ENCODE data around the gene PTCH1.
A peak's percentile ranks its signal among the peaks of the same experiment; 100 is the strongest.

PTCH1 gene

DNA sequence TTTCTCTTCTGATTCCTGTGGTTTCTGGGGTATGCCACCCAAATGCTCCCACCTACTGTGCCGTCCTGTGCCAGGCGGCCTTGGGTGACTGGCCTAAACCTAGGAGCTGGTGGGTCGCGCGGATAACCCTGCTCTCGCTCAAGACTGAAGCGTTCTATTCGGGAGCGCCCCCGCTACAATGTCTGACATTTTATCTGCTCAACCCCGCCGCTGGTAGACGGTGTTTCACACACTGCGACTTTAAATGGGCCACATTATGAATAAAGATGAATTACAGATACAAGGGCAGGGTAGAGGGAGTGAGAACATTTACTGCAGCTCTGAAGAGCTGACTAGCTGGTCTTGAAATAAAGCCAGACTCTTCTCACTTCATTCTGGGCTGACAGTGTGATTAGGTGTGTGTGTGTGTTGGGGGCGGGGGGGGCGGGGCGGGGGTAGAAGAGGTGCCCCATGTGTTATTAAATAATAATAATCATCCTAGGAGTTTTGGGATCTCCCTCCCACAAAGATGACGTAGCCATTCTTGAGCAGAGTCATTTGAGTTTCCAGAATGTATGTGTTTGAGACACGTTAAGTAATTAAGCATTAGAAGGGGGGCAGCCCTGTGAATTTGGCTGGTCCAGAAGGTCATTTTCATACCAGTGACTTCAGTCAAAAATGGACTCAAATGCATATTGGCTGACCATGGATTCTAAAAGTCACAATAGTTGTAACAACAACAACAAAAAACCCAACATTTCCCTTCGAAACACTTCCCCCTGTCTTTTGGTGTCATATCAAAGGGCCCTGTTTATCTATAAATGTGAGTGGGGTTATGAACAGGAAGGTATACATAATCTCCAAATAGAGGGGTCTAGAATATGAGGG, 1.0 kb upstream of the PTCH1 start:
- peak overlapping the region; percentile 15 for H3K4me3 Mint-ChIP-seq
- H3K4me1 Mint-ChIP-seq = peaks cover 19% of the 10 kb centered on the region
- H3K27ac Mint-ChIP-seq = no peak overlapping the region
- H3K9me3 Mint-ChIP-seq = peaks cover 5% of the 10 kb centered on the region
- H3K27me3 Mint-ChIP-seq = peaks cover 2% of the 10 kb centered on the region
- peaks cover 3% of the 10 kb centered on the region for H3K36me3 Mint-ChIP-seq

DNA sequence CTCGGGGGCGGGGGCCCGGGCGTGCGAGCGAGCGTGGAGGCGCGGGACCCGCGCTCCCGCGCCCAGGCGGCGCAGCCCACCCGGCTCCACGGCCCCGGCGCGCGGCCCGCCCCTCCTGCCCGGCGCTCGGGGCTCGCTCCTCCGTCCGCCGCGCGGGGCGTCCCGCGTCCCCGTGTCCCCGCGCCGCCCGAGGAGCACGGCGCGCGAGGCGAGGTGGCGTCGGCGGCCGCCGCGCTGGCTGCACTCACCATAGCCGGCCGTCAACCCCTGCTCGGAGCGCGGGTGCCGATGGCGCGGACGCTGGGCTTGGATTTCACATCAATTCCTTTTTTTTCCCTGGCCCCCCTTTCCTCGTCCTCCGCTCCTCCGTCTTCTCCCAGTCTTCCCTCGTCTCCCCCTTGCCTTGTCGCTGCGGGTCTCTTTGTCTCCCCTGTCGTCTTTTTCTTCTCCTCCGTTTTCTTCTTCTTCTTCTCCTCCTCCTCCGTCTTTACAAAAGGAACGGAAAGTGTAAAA, 494 bp downstream of the PTCH1 start:
- Mint-ChIP-seq H3K27ac (peak overlapping the region; percentile 96), H3K4me3 (peak overlapping the region; percentile 100), H3K4me1 (peaks cover 30% of the 10 kb centered on the region), H3K9me3 (peaks cover 5% of the 10 kb centered on the region), H3K27me3 (peaks cover 2% of the 10 kb centered on the region), H3K36me3 (peaks cover 3% of the 10 kb centered on the region)

DNA sequence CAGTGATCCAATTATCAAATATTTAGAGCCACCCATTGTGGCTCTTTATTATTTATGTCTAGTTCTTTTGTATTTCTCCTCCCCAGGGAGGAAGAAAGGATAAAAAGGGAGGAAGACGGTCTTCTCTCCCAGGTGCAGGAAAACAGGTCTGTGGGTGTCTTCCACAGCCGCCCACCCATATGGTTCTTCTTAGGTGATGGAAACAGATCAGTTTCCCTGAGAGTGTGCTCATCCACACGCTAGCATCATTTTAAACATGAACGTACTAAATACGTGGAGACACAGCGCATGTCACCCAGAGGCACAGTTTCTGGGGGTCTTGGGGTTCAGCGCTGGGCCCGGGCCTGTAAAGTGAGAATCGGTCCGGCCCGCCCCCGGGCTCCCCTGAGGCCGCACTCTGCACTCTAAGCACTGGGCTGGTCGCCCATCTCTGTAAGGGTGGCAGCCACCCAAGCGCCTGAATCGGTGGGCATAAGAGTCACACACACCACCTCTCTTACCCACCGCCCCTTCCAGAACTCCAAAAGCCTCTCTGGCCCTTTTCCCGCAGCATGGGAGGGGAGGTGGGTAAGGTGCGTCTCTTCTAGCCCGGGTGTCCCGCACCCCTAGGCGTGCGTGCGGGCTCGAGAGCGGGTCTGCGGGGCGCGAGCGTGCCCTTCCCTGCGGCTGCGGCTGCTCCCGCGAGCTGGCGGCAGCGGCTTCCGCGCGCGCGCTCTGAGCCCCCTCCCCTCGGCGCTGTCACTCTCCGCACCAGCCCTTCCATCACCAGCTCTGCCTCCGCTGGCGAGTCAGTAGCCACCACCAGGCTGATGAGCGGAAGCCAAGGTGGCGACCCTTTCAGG, 1.3 kb downstream of the PTCH1 start:
- peaks cover 2% of the 10 kb centered on the region for H3K27me3 Mint-ChIP-seq

DNA sequence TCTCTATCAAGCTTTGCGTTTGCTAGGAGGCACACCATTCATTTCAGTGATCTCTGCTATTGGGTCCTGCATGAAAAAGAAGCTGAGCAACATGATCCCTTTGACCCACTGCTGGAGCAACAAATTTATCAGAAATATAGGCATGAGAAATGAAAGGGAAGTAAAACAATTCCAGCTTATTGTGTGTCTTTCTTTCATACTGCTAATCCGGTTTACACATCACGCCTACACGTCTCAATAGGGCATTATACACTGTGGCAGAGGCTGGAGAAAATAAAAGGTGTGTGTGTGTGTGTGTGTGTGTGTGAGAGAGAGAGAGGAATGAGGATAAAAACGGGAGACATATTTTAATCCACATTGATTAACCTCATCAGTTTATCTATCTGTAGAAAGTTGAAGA, 2.4 kb downstream of the PTCH1 start:
- Mint-ChIP-seq H3K4me1 (peaks cover 37% of the 10 kb centered on the region), H3K27me3 (peaks cover 2% of the 10 kb centered on the region), H3K27ac (no peak overlapping the region)

More for the DNA sequence above, 1.3 kb downstream of the PTCH1 start:
- no peak overlapping the region for H3K27ac Mint-ChIP-seq
- H3K4me3 Mint-ChIP-seq = peak overlapping the region; percentile 70
- peaks cover 3% of the 10 kb centered on the region for H3K36me3 Mint-ChIP-seq
- peaks cover 5% of the 10 kb centered on the region for H3K9me3 Mint-ChIP-seq
- peaks cover 30% of the 10 kb centered on the region for H3K4me1 Mint-ChIP-seq

DNA sequence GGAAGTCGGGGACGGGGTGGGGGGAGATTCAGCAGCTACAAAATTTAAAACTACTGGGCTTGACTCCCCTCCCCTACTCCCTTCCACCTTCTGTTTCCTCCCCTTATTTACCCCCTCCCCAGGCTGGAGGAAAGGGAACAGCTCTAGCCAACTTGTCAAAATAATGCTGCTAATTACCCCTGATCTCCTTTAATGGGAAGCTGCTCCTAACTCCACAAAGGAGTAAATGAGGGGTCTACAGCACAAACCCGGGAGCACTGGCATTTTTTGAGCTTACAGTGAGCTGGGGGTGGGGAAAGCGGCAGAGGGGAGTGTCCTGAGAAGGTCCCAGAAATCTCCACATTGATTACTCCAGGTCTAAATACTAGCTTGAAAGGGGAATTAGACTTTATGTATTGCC, 3.1 kb downstream of the PTCH1 start:
- Mint-ChIP-seq H3K4me1 (peaks cover 39% of the 10 kb centered on the region), H3K36me3 (peaks cover 1% of the 10 kb centered on the region), H3K9me3 (no peaks in the 10 kb centered on the region), H3K4me3 (no peak overlapping the region), H3K27ac (no peak overlapping the region), H3K27me3 (peaks cover 2% of the 10 kb centered on the region)

More for the DNA sequence above, 2.4 kb downstream of the PTCH1 start:
- H3K9me3 Mint-ChIP-seq = no peaks in the 10 kb centered on the region
- H3K36me3 Mint-ChIP-seq = peaks cover 1% of the 10 kb centered on the region
- peak overlapping the region; percentile 38 for H3K4me3 Mint-ChIP-seq

DNA sequence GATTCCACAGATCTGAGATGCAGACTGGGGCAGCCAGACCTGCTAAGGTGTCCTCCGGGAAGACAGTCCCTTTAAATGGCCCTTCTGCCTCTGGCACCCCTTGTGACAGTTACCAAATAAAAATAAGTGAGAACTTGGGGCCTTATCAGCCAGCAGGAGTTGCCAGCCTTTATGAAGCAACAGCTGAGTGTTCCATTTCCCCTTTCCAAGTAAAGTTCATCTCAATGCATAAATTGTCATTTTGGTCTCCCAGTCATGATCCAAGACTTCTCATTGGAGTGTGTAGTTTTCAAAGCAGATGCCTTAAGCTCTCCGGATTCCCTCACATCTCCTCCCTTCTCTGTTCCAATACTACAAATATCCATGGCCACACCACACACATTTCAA, 4.1 kb downstream of the PTCH1 start:
- Mint-ChIP-seq H3K4me3 (peak overlapping the region; percentile 89), H3K36me3 (peaks cover 3% of the 10 kb centered on the region), H3K9me3 (no peaks in the 10 kb centered on the region), H3K27ac (no peak overlapping the region), H3K4me1 (peaks cover 41% of the 10 kb centered on the region), H3K27me3 (peaks cover 2% of the 10 kb centered on the region)

DNA sequence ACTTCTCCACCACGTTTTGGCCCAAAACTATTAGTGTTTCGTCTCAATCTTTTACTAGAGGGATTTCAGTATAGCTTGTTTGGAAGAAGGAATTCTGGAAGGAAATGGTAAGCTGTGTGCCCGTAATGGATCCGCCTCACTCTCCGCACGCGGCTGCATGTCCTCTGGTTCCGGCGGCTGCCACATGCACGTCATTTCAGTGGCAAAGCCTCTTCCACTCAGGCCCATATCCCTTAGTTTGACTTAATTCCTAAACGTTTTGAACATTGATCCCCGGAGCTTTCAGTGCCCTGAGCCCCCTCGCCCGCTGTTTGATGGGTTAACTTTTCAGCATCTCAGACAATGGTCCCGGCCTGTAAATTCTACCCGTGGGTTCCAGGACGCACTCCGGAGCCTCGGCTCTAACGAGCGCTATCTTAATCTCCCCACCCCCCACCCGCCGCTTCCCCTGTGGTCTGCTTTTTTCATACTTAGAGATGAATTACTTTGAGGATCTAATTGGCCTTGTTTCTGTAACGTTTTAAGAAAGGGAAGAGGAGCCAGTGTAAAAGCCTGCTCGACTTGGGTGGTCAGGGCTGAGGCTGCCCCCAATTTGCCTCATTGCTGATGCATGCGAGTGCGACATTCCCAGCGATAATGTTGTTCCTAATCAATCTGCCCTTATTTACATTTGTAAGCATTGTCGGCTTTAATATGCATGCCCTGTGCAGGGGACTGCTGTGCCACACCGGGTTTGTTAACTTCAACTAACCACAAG, 4.6 kb downstream of the PTCH1 start:
- H3K36me3 Mint-ChIP-seq = peaks cover 3% of the 10 kb centered on the region
- peak overlapping the region; percentile 14 for H3K27ac Mint-ChIP-seq
- H3K27me3 Mint-ChIP-seq = peaks cover 2% of the 10 kb centered on the region
- peaks cover 42% of the 10 kb centered on the region for H3K4me1 Mint-ChIP-seq
- H3K4me3 Mint-ChIP-seq = peak overlapping the region; percentile 89
- H3K9me3 Mint-ChIP-seq = no peaks in the 10 kb centered on the region

DNA sequence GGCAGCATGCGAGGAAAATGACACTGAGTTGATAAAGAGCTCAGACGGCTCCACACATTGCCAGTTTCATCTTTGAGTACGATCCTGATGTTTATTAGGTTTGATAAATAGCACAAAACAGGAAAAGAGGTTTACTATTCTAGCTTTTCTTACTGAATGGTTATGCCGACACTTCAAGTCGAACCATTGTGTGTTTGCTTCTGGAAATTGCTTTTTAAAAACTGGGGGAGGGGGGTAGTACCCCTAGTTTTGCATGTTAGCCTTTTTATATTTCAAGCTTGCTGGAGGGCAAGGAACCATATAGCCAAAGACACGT, 5.2 kb downstream of the PTCH1 start:
- no peaks in the 10 kb centered on the region for H3K9me3 Mint-ChIP-seq
- peak overlapping the region; percentile 89 for H3K4me3 Mint-ChIP-seq
- H3K4me1 Mint-ChIP-seq = peaks cover 40% of the 10 kb centered on the region
- peaks cover 3% of the 10 kb centered on the region for H3K36me3 Mint-ChIP-seq
- peaks cover 2% of the 10 kb centered on the region for H3K27me3 Mint-ChIP-seq
- H3K27ac Mint-ChIP-seq = peak overlapping the region; percentile 35

DNA sequence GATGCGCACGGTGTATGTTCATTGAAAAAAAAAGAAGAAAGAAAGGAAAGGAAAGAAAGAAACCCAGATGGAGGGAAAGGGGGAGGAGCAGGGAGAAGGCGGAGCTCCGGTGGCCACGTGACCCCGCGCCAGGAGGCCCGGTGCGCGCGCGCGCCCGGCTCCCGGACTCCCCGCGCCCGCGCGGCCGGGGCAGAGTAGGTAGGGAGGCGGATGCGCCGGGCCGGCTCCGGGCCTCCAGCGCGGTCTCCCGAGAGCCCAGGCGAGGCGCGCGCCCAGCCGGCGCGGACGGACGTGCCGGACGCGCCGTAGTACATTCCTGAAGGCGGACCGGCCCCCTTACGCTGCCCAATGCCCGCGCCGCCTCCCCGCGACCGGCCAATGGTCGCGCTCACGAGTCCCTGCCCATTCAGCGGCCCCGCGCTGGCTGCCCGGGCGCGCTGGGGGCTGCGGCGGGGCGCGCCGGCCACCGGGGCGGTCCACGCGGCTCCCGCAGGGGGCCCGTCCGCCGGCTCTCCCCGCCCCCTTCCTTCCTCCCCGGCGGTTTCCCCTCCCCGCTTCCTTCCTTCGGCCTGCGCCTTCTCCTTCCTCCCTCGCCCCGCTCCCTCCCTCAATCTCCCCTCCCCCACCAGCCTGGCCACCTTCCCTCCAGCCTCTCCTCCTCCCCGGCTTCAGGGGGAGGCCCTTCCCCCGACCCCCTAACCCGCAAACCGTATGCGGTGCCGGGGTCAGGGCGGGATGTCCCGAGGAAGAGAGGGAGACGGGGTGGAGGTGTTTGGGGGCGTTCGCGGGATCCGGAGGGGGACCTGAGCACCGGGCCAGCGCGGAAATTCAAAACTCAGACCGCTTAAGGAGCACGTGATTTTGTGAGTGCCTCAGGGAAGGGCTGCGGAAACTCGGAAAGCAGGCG, 5.8 kb downstream of the PTCH1 start:
- Mint-ChIP-seq H3K9me3 (no peaks in the 10 kb centered on the region), H3K4me1 (peaks cover 38% of the 10 kb centered on the region)

DNA sequence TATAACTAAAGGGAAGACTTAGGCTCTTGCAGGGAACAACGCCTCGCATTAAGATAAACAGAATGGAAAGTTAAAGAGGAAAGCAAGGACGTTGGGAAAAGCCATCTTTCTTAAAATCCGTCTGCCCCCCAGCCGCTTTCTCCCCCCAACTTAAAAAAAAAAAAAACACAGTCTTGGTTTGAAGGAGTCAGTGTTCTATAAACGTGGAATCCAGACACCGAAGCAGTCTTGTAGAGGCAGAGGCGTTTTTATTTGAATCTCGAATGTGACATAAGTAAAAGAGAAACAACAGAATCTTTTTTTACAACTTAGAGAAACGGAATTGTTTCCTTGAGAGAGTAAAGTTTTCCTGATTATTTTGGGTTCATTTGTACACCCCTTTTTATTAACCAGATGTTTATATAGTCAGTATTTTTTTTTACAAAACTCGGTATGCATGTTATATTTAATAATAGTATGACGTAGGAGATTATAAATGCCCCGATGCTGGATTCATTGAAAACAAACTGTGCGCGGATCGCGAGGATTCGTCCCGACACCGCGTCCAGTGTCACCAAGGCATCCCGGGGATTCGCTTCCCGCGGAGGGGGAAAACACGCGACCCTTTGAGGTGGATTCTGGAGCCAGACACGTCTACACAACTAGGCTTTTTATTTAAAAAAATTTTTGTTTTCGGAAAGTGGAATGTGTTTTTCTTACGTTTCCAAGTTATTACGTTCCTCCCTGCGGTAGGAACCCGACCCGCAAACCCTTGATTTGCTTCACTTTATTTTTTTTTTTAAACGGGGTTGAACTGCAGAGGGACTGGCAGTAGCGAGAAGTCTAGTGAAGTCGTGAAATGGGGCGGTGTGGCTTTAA, 6.7 kb downstream of the PTCH1 start:
- peaks cover 39% of the 10 kb centered on the region for H3K4me1 Mint-ChIP-seq
- H3K27me3 Mint-ChIP-seq = no peaks in the 10 kb centered on the region
- H3K9me3 Mint-ChIP-seq = no peaks in the 10 kb centered on the region
- peak overlapping the region; percentile 86 for H3K4me3 Mint-ChIP-seq
- H3K27ac Mint-ChIP-seq = peak overlapping the region; percentile 63
- peaks cover 2% of the 10 kb centered on the region for H3K36me3 Mint-ChIP-seq

More for the DNA sequence above, 5.8 kb downstream of the PTCH1 start:
- peak overlapping the region; percentile 63 for H3K27ac Mint-ChIP-seq
- peak overlapping the region; percentile 89 for H3K4me3 Mint-ChIP-seq
- peaks cover 2% of the 10 kb centered on the region for H3K36me3 Mint-ChIP-seq
- no peaks in the 10 kb centered on the region for H3K27me3 Mint-ChIP-seq

DNA sequence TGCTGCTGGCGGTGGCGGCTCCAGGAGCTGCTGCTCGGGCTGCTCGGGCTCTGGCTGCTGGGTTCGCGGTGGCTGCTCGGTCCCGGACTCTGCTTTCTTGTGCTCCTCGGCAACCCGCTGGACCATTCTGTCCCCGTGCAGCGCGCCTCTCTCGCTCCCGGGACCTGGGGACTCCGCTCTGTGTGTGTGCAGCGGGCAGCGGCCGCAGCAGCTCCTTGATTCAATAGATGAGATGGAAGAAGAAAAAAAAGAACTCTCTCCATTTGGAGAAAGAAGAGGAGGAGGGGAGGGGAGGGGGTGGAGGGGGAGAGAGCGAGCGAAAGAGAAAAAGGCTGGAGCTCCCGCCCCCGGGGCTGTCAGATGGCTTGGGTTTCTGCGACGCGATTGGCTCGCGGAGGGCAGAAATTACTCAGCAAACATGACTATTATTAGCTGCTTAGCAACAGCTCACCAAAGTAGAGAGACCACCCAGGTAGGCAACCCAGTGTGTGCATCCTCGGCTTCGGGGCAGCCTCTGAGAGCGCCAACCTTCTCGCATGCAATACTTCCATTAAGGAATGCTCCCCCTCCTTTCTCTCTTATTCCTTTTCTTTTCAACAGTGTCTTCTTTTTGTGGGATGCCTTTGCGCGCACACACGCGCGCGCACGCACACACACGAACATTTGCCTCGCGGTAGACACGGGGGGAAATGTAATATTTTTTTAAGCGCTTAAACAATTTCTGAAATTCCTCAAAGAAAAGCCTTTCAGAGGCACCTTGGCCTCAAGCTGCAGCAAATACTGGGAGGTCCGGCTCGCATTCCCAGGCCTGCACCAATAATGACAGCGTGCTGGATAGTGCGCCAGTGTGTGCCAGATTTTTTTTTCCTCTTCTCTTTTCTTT, 7.6 kb downstream of the PTCH1 start:
- peak overlapping the region; percentile 86 for H3K4me3 Mint-ChIP-seq
- H3K36me3 Mint-ChIP-seq = peaks cover 2% of the 10 kb centered on the region
- peaks cover 42% of the 10 kb centered on the region for H3K4me1 Mint-ChIP-seq
- no peaks in the 10 kb centered on the region for H3K9me3 Mint-ChIP-seq
- no peaks in the 10 kb centered on the region for H3K27me3 Mint-ChIP-seq
- H3K27ac Mint-ChIP-seq = peak overlapping the region; percentile 86

DNA sequence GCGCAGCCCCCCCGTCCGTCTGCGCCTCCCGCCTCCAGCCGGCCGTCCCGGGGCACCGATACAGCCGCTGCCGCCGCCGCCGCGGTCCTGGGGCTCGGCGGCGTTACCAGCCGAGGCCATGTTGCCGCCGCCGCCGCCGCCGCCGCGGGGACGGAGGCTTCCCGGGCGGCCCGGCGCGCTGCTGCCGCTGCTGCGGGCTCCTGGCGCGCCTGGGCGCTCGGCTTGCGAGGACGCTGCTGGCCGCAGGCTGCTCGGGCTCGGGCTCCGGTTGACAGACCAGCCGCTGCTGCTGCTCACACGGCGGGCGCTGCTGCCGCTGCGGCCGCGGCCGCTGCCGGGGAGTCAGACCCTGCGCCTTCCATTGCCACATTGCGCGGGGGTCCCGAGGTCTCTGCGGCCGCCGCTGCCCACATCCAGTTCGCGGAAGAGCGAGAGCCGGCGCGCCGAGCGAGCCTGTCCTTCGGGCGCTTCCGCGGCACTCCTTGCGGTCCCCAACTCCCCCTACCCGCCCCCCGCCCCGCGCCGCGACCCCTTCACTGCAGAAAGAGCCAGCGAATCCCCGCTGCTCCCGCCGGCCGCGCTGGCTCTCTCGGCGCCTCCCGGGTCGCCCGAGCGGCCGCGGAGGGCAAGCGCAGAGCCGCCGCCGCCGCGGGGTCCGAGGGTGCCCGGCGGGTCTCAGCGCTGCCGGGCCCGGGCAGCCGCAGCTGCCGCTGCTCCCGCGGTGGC, 8.4 kb downstream of the PTCH1 start:
- H3K36me3 Mint-ChIP-seq = peaks cover 2% of the 10 kb centered on the region
- no peaks in the 10 kb centered on the region for H3K9me3 Mint-ChIP-seq
- no peaks in the 10 kb centered on the region for H3K27me3 Mint-ChIP-seq
- no peak overlapping the region for H3K27ac Mint-ChIP-seq
- H3K4me3 Mint-ChIP-seq = peak overlapping the region; percentile 97
- peaks cover 45% of the 10 kb centered on the region for H3K4me1 Mint-ChIP-seq

Measured in activated naive CD4-positive, alpha-beta T cell treated with anti-CD3 and anti-CD28 coated beads, Interleukin-2, amount 50 U/mL, for 24 hours (primary cell).